Panc1 (cell line): ENCODE results near the gene CD151. TPM values are rescaled to one million over a fixed set of nuclear protein-coding genes. Genes with fewer than 3 reads are reported as not detected.
A peak's percentile ranks its signal among the peaks of the same experiment; 100 is the strongest.

ENCODE experiments used
- ATAC-seq: fragments of 200-7000 bp; cut with Tn5 transposase; 2 replicates; pipeline ENCODE4 v1.9.1; 2020; ENCODE audit warnings: mild to moderate bottlenecking, moderate library complexity
- BruUV-seq: library from RNA; stranded (reverse); fragments of 400-500 nt; replicated peaks from 2 replicates; lab custom pipeline; 2021; lab: Mats Ljungman, UMichigan
- CTCF ChIA-PET: fragments of 300-600 bp; sonication (Branson Sonifier 250); formaldehyde crosslinking; loops from one replicate; lab custom pipeline; 2022; ENCODE audit warnings: antibody characterized with exemption; lab: Charles Lee
- POLR2A ChIA-PET: fragments of 300-600 bp; sonication (Branson Sonifier 250); formaldehyde crosslinking; loops from one replicate; lab custom pipeline; 2022; ENCODE audit warnings: antibody characterized with exemption; lab: Charles Lee
- DNase-seq: peaks from one replicate; pipeline ENCODE4 v3.0.0-alpha.2; 2010; ENCODE audit warnings: low read depth, low spot score
- H3K27ac ChIP-seq: 2 replicates; pipeline ENCODE4 v1.5.1; 2011; ENCODE audit warnings: mild to moderate bottlenecking, low read length, inconsistent platforms
- H3K27me3 ChIP-seq: fragments of 200-500 bp; sonication (Bioruptor generic); 2 replicates; pipeline ENCODE4 v1.6.0; 2014; ENCODE audit warnings: low read length, inconsistent platforms; ENCODE audit not compliant: control insufficient read depth, insufficient read depth
- H3K36me3 ChIP-seq: fragments of 200-500 bp; sonication (Bioruptor generic); 2 replicates; pipeline ENCODE4 v1.5.1; 2014; ENCODE audit warnings: inconsistent platforms, mild to moderate bottlenecking, low read length, moderate library complexity; ENCODE audit not compliant: control insufficient read depth, insufficient read depth
- H3K4me1 ChIP-seq: 2 replicates; pipeline ENCODE4 v1.5.1; 2011; ENCODE audit warnings: inconsistent platforms, mild to moderate bottlenecking, low read length, moderate library complexity; ENCODE audit not compliant: control insufficient read depth, insufficient read depth
- H3K4me3 ChIP-seq, 2 experiments: 2 replicates each; pipeline ENCODE4 v1.5.1; 2011 to 2012; ENCODE audit warnings: low read depth in 2 of 2, low read length in 2 of 2, mild to moderate bottlenecking in 2 of 2, inconsistent platforms in 1 of 2, moderate library complexity in 1 of 2
- H3K9me3 ChIP-seq: fragments of 200-500 bp; sonication (Bioruptor generic); 2 replicates; pipeline ENCODE4 v1.5.1; 2014; ENCODE audit warnings: low read depth, mild to moderate bottlenecking, inconsistent platforms, low read length, moderate library complexity; ENCODE audit not compliant: control insufficient read depth, insufficient read depth
- CTCF ChIP-seq: fragments of 450-650 bp; IDR thresholded peaks from 2 replicates; pipeline ENCODE4 v1.5.1; 2017; ENCODE audit warnings: mild to moderate bottlenecking
- POLR2AphosphoS5 ChIP-seq: IDR thresholded peaks from 2 replicates; pipeline ENCODE4 v1.6.1; 2012; ENCODE audit warnings: mild to moderate bottlenecking, low read depth, low read length, moderate library complexity
- REST ChIP-seq, 2 experiments: IDR thresholded peaks; 2 replicates each; pipeline ENCODE4 v1.6.1; 2011 to 2012; ENCODE audit warnings: low read depth in 2 of 2, control low read depth in 1 of 2, low read length in 1 of 2, mild to moderate bottlenecking in 1 of 2, moderate library complexity in 1 of 2; ENCODE audit not compliant: insufficient read depth in 1 of 2
- SIN3A ChIP-seq: IDR thresholded peaks from 2 replicates; pipeline ENCODE4 v1.6.1; 2012; ENCODE audit warnings: low read depth, mild to moderate bottlenecking, low read length, moderate library complexity, borderline replicate concordance; ENCODE audit not compliant: insufficient read depth
- TCF7L2 ChIP-seq: IDR thresholded peaks from 2 replicates; pipeline ENCODE4 v1.6.1; 2011; ENCODE audit warnings: mild to moderate bottlenecking, low read depth, low read length, inconsistent platforms
- in situ Hi-C: cut with HindIII; loops from 2 replicates; pipeline ENCODE4 v1.10.0; 2016; ENCODE audit warnings: low sequenced_read_pairs, low pct_unique_long_range_greater_than_20kb
- intact Hi-C: fragments of 100-400 bp; cut with micrococcal nuclease; formaldehyde crosslinking; loops from one replicate; pipeline ENCODE4 v1.10.0; 2022; ENCODE audit not compliant: unreplicated experiment
- total RNA-seq: library from RNA; stranded (reverse); gene quantifications from one replicate; pipeline ENCODE4 v1.2.1, GENCODE V29; 2021; ENCODE audit not compliant: unreplicated experiment

The CD151 gene
- total RNA-seq, 1 experiment from 2014 or later: 680 TPM

- intact Hi-C loops: no loop called here
- BruUV-seq: no TSS peak
These were observed 38.6 kb upstream of the CD151 start for GRCh38 chr11:794013-794765.

More at GRCh38 chr11:794013-794765, 38.6 kb upstream of the CD151 start:
- ATAC-seq (no peak), DNase-seq (no peak)
- no peaks in the 10 kb centered on the region; the same call in none of the 2 replicates for H3K36me3 ChIP-seq
- peak overlapping the region; percentile 71 to 86 for H3K4me3 ChIP-seq
- peaks cover 56% of the 10 kb centered on the region for H3K4me1 ChIP-seq
- H3K27ac ChIP-seq: peak overlapping the region; percentile 93
- CTCF ChIA-PET: interaction anchor here (0.7 kb wide), 1 partner anchor 78 kb away, joined by 6 read pairs; no protein-coding TSS in a partner anchor
- POLR2A ChIA-PET: no interaction called here
- no peaks in the 10 kb centered on the region for H3K27me3 ChIP-seq
- in situ Hi-C loops: no loop called here
- H3K9me3 ChIP-seq: no peaks in the 10 kb centered on the region
- TF ChIP-seq POLR2AphosphoS5: no peak
- no peak for TF ChIP-seq REST (IDR thresholded peaks at IDR 0.05; ENCODE audit: insufficient read depth in 1 of 2, low read depth in 2 of 2, low read length in 1 of 2)
- TF ChIP-seq SIN3A: no peak; the same call in 1 of the 2 replicates
- no peak for TF ChIP-seq CTCF
- TF ChIP-seq TCF7L2: no peak
